A673 (cell line): ENCODE results near the gene PKM. TPM values are rescaled to one million over a fixed set of nuclear protein-coding genes. Genes with fewer than 3 reads are reported as not detected.

ENCODE experiments used
- BruUV-seq: library from RNA; stranded (reverse); fragments of 400-500 nt; replicated peaks from 2 replicates; lab custom pipeline; 2021; lab: Mats Ljungman, UMichigan
- CTCF ChIA-PET: fragments of 300-600 bp; sonication (Branson Sonifier 250); formaldehyde crosslinking; loops from one replicate; lab custom pipeline; 2022; ENCODE audit warnings: antibody characterized with exemption; lab: Charles Lee
- POLR2A ChIA-PET: fragments of 300-600 bp; sonication (Branson Sonifier 250); formaldehyde crosslinking; loops from one replicate; lab custom pipeline; 2022; ENCODE audit warnings: antibody characterized with exemption; ENCODE audit not compliant: low non-redundant PET; lab: Charles Lee
- DNase-seq: peaks from one replicate; pipeline ENCODE4 v3.0.0-alpha.2; 2015; ENCODE audit warnings: low spot score
- H3K27ac ChIP-seq: fragments of 200-600 bp; sonication (generic); 2 replicates; pipeline ENCODE4 v1.5.1; 2016; ENCODE audit warnings: mixed run types, low read depth, mild to moderate bottlenecking, mixed read lengths, antibody characterized with exemption, low read length; ENCODE audit not compliant: poor library complexity, severe bottlenecking
- H3K27me3 ChIP-seq: fragments of 200-600 bp; sonication (generic); replicated peaks from 2 replicates; pipeline ENCODE4 v1.6.1; 2017; ENCODE audit warnings: mixed run types, low read depth, mild to moderate bottlenecking, mixed read lengths, antibody characterized with exemption, low read length; ENCODE audit not compliant: insufficient read depth, poor library complexity
- H3K36me3 ChIP-seq: fragments of 200-600 bp; sonication (generic); 2 replicates; pipeline ENCODE4 v1.6.1; 2016; ENCODE audit warnings: mixed run types, mild to moderate bottlenecking, mixed read lengths, antibody characterized with exemption, low read length; ENCODE audit not compliant: insufficient read depth, poor library complexity, severe bottlenecking
- H3K4me1 ChIP-seq: fragments of 200-600 bp; sonication (generic); 2 replicates; pipeline ENCODE4 v1.6.1; 2017; ENCODE audit warnings: mixed run types, mild to moderate bottlenecking, mixed read lengths, antibody characterized with exemption, low read length; ENCODE audit not compliant: insufficient read depth, poor library complexity, severe bottlenecking
- H3K4me3 ChIP-seq: fragments of 200-600 bp; sonication (generic); 2 replicates; pipeline ENCODE4 v1.5.1; 2016; ENCODE audit warnings: low read depth, mixed run types, mild to moderate bottlenecking, mixed read lengths, low read length; ENCODE audit not compliant: poor library complexity, severe bottlenecking
- H3K9me3 ChIP-seq: fragments of 200-600 bp; sonication (generic); 2 replicates; pipeline ENCODE4 v1.6.1; 2016; ENCODE audit warnings: mixed run types, low read depth, mild to moderate bottlenecking, mixed read lengths, antibody characterized with exemption, low read length; ENCODE audit not compliant: poor library complexity, severe bottlenecking
- CTCF ChIP-seq: fragments of 300-800, 200-600 bp; sonication (generic); conservative IDR thresholded peaks from 2 replicates; pipeline ENCODE4 v1.5.1; 2017; ENCODE audit warnings: low read depth, mild to moderate bottlenecking, antibody characterized with exemption, low read length, moderate library complexity, mixed read lengths
- EZH2 ChIP-seq: fragments of 200-600 bp; sonication (generic); IDR thresholded peaks from 2 replicates; pipeline ENCODE4 v1.6.1; 2017; ENCODE audit warnings: borderline replicate concordance, low read depth, mild to moderate bottlenecking, mixed read lengths, antibody characterized with exemption, low read length; ENCODE audit not compliant: poor library complexity, severe bottlenecking
- intact Hi-C: fragments of 100-400 bp; cut with micrococcal nuclease; formaldehyde crosslinking; loops from one replicate; pipeline ENCODE4 v1.10.0; 2022; ENCODE audit not compliant: unreplicated experiment
- total RNA-seq: library from RNA; stranded (reverse); gene quantifications from 2 replicates; pipeline ENCODE4 v1.2.3, GENCODE V29; 2021

The PKM gene
- total RNA-seq, 1 experiment from 2014 or later, result 1,955 TPM

GRCh38 chr15:72168808-72169190 lies 62.2 kb downstream of the PKM start:
- peak; percentile 24 for DNase-seq
- intact Hi-C loops, result no loop called here
- POLR2A ChIA-PET, result no interaction called here

GRCh38 chr15:72168131-72168807 lies 62.7 kb downstream of the PKM start:
- no TSS peak for BruUV-seq

More at GRCh38 chr15:72168808-72169190, 62.2 kb downstream of the PKM start:
- TF ChIP-seq CTCF (no peak), EZH2 (no peak)
- H3K4me1 ChIP-seq, result peaks cover 7% of the 10 kb centered on the region
- no peaks in the 10 kb centered on the region for H3K27me3 ChIP-seq
- H3K4me3 ChIP-seq, result no peak overlapping the region
- H3K36me3 ChIP-seq, result no peaks in the 10 kb centered on the region
- CTCF ChIA-PET, result no interaction called here
- no peaks in the 10 kb centered on the region for H3K9me3 ChIP-seq
- no TSS peak for BruUV-seq
- H3K27ac ChIP-seq, result no peak overlapping the region

DNA sequence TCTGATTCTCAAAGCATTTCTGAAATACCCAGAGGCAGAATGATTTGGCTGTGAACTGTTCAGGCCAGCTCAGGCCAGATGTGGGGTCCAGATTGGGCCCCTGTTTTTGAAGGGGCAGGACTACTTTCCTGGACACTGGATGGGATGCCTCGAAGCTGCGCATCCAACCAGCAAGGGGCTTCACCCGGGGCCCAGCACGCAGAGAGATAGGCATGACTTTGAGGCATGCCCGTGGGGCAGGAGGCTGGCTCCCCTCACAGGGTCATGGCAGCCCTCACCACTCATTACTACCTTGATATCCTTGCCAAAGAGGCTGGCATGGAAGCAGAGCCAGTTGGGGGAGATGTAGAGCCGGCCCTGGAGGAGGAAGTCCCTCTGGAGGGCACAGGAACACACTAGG lies 63.5 kb downstream of the PKM start:
- Histone ChIP-seq H3K9me3 (no peaks in the 10 kb centered on the region), H3K4me1 (peaks cover 7% of the 10 kb centered on the region), H3K27ac (no peak overlapping the region), H3K4me3 (no peak overlapping the region), H3K27me3 (no peaks in the 10 kb centered on the region), H3K36me3 (no peaks in the 10 kb centered on the region)
- intact Hi-C loops, result no loop called here
- ChIA-PET POLR2A (no interaction called here), CTCF (no interaction called here)
- no peak for DNase-seq
- TF ChIP-seq CTCF (no peak), EZH2 (no peak)
- no TSS peak for BruUV-seq

More at GRCh38 chr15:72168131-72168807, 62.7 kb downstream of the PKM start:
- ChIA-PET POLR2A (no interaction called here), CTCF (no interaction called here)
- TF ChIP-seq CTCF (no peak), EZH2 (no peak)
- Histone ChIP-seq H3K36me3 (no peaks in the 10 kb centered on the region), H3K9me3 (no peaks in the 10 kb centered on the region), H3K27me3 (no peaks in the 10 kb centered on the region), H3K4me3 (no peak overlapping the region), H3K27ac (no peak overlapping the region), H3K4me1 (peaks cover 7% of the 10 kb centered on the region)
- peak; percentile 84 for DNase-seq
- intact Hi-C loops, result no loop called here
